NCI-H187 (cell line): ENCODE results near the gene TMEM186.
"Not testable (repeated sequence)": the region's sequence is repeated elsewhere in the genome, so short reads cannot be mapped to it uniquely, and the experiment has no call there.

Experiments used
- DNase-seq, 2 experiments: peaks; one replicate each; lab custom pipeline; 2025; lab: John Stamatoyannopoulos, UW

TMEM186 gene

DNA sequence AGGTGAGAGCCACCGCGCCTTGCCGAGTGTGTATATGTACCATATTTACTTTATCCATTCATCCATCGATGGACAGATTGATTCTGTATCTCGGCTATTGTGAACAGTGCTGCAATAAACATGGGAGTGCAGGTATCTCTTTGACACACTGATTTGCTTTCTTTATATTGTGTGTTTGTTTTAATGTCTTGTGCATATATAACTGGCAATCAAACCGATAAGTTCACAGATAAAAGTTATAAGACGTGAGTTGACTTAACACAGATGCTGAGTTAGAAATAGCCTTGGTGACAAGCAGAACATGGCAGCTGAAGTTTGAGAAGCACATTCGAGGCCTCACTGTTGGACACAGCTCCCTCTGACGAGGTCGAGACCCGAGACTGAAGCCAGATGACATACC, 23.2 kb downstream of the TMEM186 start:
- no peak for DNase-seq

DNA sequence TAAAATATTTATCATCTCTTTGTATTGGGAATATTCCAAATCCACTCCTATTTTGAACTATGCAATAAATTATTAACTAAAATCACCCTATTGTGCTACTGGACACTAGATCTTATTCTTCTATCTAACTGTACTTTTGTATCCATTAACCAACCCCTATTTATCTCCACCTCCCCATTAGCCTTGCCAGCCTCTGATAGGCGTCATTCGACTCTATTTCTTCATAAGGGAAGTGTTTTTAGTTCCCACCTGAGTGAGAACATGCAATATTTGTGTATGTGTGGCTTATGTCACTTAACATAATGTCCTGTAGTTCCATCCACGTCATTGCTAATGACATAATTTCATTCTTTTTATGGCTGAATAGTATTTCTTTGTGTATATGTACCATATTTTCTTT, 23.9 kb downstream of the TMEM186 start:
- DNase-seq, result no peak

DNA sequence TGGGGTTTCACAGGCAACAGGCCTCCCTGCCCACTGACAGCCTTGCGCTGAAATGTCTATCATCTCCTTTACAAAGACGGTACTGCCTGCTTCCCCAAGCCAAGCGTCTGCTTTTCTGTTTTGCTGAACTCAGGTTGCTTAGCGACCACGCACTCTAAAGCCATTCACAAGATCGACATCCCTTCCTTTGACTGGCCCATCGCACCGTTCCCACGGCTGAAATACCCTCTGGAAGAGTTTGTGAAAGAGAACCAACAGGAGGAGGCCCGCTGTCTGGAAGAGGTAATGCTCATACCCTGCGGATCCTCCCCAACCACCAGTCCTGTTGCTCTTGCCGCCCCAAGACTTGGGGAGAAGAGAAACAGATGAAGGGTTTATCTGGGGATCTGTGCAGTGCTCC, 28.7 kb downstream of the TMEM186 start:
- DNase-seq, result no peak

DNA sequence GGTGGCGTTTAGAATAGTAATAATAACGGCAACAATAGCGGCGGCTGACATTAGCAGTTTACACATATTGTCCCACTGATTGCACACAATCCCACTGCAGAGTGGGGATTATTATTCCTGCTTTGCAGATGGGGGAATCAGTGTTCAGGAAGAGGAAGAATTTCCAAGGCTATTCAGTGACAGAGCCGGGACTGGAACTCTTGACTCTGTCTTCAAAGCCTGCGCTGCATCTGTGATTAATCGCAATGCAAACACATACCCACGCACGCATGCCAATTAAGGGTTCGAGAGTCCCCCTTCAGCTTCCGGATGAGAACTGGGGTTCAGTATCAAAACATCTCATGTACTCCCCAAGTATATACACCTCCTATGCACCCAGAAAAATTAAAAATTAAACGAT, 29.2 kb downstream of the TMEM186 start:
- no peak for DNase-seq

DNA sequence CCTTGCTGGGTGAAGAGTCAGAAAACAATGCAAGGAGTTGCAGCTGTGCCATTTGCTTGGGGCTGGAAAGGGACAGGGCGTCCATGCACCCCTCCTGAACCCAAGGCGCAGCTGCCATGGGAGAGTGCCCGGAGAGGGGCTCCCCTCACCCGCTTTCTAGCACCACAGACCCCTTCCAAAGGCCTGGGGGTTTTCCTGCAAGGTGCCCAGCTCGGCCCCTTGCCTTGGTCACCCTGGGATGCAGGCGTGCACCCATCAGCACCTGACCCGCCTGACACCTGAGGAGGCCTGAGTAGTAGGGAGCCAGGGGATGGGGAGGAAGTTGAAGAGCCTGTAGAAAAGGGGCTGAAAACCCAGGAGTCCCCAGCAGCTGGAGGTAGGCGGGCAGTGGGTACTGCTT, 30.3 kb downstream of the TMEM186 start:
- no peak for DNase-seq

DNA sequence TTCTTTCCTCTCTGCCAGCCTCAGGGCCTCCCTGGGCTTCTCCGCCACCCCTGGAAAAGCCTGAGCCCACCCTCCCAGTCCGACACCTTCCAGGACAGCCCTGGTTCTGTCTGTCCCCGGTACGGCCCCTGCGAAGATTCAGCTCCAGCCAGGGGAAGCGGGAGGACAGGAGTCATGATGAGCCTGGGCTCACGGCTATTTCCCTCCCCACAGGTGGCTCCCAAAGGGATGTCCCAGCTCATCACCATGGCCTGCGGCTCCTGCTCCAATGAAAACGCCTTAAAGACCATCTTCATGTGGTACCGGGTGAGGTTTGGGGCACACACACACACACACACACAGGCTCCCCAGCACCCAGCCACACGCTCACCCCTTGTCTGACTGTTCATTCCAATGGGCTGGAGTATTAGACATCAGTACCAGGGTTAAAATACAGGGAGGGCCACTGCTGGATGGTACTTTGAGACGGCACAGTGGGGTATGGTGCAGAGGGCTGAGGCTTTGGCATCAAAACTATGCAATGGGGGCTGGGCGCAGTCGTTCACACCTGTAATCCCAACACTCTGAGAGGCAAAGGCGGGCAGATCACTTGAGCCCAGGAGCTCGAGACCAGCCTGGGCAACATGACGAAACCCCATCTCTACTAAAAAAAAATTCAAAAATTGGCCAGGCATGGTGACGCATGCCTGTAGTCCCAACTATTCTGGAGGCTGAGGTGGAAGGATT, 32.8 kb downstream of the TMEM186 start:
- DNase-seq, result no peak

DNA sequence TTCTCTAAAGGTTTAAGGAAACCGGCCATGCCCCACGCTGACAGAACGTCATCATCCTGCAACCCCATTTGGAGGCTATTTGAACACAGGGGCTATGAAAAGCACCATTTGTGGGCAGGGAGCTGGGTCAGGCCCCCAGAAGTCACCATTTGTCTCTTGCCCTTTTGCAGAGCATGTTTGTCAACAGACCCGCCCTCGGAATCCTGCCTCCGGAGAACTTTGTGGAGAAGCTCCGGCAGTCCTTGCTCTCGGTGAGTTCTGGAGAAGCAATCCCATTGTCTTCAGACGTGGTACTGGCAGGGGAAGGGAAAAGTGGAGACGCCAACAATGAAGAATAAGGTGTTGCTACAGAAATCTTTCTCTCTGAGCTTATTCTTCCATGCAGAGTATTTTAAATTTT, 33.5 kb downstream of the TMEM186 start:
- no peak for DNase-seq

DNA sequence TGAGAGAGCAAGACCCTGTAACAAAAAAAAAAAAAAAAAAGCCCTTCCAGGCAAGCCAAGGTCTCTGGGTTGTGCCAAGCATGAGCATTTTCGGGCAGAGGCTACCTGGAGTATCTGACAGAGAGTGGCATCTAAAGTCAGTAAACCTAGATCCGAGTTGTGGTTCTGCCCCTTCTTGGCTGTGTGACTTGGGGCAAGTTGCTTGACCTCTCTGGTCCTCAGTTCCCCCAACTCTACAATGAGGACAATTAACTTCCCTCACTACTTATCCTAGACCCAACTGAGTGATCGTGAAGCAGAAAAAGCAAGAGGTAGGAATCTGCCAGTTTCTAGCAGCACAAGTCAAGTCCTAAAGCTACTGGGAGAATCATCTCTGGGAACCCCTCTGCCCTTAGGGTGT, 34.4 kb downstream of the TMEM186 start:
- DNase-seq, result no peak

DNA sequence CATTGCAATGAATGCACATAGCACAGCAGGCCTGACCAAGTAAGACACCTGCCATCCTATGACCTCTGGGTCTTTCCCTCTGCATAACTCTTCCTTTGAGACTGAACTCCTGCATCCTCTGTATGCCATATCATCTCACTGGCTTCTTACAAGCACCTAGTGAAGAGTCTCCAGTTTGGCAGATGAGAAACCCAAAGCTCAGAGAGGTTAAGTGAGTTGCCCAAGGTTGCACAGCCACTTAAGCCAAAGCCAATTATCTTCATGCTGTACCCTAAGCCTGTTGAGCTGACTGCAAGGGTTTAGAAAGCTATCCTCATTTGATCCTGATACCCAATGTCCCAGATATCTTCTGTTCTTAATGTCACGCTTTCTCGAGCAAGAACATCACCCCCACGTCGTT, 35.2 kb downstream of the TMEM186 start:
- no peak for DNase-seq

DNA sequence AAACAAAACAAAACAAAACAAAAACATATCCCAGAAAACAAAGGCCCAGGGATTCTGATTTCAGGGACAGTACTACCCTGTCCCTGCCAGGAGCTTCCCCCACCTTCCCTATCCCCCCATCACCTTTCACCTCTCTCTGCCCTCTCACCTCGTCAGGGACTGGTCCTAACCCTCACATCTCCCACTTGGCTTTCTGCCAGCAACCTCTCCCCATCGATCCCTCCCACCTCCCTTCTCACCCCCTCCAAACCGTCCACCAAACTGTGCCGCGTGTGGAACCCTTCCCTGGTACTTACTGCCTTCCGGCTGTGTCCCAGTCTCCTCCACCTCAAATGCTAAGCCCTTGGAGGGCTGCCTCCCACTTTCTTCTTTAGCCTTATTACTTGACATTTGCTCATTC, 36.4 kb downstream of the TMEM186 start:
- DNase-seq, result no peak

DNA sequence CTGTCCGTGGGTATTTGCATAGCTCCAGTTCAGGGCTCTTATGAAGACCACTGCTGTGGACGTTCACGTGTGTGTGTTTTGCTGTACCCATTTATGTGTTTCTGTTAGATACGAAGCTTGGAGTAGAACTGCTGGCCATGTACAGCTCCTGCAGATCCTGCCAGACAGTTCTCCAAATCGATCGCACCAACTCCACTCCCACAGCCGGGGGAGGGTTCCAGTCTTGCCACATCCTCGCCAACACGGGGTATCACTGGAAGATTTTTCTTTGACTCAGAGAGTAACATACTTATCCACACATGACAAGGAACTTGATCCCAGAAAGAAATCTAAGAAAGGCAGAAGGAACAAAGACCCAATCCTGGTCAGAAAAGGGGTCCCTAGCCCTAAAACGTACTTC, 37.4 kb downstream of the TMEM186 start:
- DNase-seq, result no peak

DNA sequence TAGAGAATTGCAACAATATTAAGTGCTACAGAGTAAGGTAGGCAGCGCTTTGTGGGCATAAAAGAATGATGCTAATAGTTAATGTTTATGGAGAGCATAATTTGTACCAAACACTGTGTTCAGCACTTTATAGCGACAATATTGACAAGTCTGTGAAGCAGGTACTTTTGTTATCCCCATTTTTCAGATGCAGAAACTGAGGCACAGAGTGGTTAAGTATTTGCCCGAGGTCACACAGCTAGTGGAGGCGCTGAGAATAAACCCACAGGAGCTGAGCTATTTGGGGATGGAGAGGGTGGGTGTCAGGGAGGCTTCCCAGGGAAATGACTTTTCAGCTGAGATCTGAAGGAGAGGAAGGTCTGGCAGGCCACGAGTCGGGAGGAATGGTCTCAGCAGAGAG, 39.4 kb downstream of the TMEM186 start:
- no peak for DNase-seq

DNA sequence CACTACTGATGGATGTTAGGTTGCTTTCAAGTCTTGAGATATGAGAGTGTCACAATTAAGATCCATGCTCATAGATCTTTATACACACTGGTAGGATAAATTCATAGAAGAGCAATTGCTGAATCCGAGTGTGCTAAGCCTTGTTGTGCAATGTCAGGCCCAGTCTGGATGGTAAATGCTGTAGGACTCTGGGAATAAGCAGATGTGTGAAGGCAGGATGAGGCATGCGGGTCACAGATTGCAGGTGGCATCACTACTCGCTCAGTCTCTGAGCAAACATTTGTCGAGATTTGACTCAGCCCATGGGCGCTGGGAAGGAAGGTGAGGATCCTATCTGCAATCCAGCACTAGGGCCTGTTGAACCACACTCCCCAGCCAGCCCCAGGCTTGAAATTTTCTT, 40.7 kb downstream of the TMEM186 start:
- DNase-seq, result no peak

DNA sequence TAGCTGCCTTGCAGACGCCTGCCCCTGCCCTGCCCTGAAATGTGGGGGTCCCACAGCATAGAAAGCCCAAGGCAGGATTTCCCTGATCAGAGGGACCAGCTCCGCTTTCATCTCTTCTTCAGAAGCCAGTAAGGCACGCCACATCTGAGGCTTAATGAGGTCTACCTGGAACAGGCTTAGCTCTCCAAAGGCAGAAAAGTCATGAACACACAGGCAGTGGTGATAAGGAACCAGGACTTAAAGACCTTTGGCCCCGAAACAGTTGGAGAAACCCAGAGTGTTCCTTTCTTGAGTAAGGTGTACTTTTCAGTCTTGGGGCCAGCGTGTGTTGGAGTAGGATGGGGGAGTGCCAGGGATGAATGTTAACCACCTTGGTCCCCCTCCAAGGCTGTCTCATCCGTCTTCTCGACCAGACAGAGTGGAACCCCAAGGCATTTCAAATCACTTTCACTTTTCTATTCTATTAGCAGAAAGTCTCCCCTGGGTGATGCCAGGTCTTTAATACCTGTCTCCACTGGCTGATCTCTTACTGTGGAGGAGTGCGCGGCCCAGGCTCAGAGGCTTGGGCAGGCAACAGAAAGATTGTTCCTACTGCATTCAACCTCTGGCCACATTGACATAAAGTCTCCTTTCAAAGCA, 43.9 kb downstream of the TMEM186 start:
- DNase-seq, result no peak

DNA sequence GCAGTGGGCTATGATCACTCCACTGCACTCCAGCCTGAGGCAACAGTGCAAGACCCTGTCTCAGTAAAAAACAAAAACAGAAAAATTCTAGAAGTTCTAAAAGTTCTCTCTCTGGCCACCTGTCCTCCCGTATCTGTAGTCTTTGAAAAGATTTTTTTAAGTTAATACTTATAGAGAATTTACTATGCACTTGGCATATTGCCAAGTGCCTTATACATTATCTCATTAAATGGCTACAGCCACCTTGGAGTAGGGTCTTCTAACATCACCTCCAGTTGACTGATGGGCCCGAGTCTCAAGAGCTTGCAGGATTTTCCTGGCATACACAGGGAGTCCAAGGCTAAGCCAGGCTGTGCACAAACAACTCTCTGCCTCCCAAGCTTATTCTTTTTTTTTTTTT, 44.7 kb downstream of the TMEM186 start:
- no peak for DNase-seq

DNA sequence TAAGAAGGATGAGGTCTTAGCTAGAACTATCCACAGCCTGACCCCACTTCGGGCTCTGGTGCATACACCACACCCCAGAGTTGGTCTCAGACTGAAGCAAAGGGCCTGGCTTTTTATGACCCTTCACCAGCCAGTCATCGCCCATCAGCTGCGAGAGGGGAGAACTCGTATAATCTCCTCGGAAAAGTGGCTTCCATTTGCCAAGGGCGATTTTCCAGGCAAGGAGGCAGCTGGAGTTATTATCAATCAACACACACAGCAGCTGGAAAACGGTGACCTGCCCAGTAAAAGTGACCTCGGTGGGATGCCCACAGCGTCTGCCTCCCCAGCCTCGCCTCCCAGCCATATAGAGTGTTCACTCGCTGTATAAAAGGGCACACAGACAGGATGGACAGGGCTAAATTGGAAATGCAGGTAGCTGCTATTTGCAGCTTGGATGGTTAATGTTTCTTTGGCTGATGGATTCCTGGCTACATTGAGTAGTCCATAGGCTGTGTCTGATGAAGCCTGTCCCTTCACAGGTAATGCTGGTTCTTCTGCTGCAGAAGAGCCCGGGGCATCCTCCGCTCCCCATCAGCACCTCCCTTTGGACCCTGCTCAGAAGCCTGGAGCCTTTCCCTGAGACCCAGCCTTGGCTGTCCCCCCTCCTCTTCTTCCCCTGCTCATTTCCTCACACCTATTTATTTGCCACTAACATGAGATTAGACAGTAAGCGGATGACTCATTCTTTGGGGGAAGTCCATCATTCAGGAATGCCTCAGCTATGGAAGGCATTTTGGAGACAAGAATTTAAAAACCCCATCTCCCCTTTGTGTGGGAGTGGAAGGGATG, 45.7 kb downstream of the TMEM186 start:
- DNase-seq, result no peak

DNA sequence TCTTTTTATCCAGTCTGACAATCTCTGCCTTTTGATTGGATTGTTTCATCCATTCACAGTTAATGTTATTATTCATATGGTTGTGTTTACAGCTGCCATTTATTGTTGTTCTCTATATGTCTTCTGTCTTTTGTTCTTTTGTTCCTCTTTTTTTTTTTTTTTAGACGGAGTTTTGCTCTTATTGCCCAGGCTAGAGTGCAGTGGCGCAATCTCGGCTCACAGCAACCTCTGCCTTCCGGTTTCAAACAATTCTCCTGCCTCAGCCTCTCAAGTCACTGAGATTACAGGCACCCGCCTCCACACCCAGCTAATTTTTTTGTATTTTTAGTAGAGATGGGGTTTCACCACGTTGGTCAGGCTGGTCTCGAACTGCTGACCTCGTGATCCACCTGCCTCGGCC, 48.5 kb downstream of the TMEM186 start:
- not testable (repeated sequence) for DNase-seq
